ENCODE results near the gene TRIM49.
"Not testable (repeated sequence)": the region's sequence is repeated elsewhere in the genome, so short reads cannot be mapped to it uniquely, and the experiment has no call there.

TRIM49 gene, protein sequence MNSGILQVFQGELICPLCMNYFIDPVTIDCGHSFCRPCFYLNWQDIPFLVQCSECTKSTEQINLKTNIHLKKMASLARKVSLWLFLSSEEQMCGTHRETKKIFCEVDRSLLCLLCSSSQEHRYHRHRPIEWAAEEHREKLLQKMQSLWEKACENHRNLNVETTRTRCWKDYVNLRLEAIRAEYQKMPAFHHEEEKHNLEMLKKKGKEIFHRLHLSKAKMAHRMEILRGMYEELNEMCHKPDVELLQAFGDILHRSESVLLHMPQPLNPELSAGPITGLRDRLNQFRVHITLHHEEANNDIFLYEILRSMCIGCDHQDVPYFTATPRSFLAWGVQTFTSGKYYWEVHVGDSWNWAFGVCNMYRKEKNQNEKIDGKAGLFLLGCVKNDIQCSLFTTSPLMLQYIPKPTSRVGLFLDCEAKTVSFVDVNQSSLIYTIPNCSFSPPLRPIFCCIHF

DNA sequence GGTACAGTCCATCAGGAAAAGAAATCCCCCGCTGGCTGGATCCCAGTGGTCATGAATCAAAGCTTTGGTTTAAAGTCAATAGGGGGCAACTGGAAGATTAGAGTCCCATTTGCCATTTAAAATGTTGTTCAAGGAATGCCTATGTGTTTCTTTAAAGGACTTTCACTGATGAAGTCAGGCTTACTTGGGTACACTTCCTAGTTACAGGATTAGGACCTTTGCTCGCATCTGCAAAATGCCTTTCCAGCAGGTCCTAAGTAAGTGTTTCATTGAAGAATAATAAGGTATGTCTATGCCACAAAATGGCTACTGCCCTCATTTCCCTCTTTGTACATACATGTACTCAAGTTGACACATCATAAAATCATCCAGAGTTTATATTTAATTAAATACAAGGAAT lies at the start of gene TRIM49:
Gene TRIM49 (minus strand): TSS at position 101 of the 400 bp plus-strand sequence. CDS start 4,106 bp downstream, outside the sequence.
- not testable (repeated sequence) for DNase-seq (ENCODE audit: low spot score)

DNA sequence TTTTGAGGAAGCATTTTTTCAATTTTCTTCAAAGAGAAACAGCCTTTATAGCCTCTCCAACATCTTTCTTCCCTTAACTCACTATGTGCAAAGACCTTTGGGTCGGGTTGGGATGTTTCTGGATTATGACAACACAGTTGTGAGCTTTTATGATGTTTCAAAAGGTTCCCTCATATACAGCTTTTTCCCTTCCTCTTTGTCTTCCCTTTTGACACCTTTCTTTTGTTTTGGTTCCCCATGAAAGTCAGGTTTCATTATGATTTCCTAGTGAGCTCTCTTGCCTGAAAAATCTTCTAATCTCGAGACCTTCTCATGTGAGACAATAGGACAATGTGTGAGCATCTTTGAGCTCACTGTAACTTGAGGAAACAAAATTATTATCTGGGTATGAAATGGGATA lies 18.3 kb upstream of the TRIM49 start:
- DNase-seq (ENCODE audit: low spot score) = not testable (repeated sequence)

DNA sequence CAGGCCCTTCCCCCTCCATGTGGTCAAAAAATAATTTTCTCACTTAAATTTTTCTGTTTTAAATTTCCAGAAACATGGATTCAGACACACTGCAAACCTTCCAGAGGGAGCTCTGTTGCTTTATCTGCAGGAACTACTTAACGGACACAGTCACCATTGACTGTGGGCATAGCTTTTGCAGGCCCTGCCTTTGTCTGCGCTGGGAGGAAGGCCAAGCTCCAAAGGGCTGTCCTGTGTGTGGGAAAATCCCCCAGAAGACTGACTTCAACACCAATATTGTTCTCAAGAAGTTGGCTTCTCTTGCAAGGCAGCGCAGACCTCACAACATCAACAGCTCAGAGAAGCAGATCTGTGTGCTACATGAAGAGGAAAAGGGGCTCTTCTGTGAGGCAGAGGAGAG lies 11.6 kb upstream of the TRIM49 start:
- not testable (repeated sequence) for DNase-seq (ENCODE audit: low spot score)

DNA sequence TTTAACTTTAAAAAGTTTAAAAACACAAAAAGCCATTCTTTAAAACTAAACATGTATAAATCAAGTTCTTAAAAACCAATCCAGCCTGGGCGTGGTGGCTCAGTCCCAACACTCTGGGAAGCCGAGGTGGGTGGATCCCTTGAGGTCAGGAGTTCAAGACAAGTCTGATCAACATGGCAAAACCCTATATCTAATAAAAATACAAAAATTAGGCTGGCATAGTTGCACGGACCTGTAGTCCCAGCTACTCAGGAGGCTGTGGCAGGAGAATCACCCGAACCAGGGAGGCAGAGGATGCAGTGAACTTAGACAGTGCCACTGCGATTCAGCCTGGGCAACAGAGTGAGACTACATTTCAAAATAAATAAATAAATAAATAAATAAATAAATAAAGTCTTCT lies 5.2 kb upstream of the TRIM49 start:
- not testable (repeated sequence) for DNase-seq (ENCODE audit: low spot score)

DNA sequence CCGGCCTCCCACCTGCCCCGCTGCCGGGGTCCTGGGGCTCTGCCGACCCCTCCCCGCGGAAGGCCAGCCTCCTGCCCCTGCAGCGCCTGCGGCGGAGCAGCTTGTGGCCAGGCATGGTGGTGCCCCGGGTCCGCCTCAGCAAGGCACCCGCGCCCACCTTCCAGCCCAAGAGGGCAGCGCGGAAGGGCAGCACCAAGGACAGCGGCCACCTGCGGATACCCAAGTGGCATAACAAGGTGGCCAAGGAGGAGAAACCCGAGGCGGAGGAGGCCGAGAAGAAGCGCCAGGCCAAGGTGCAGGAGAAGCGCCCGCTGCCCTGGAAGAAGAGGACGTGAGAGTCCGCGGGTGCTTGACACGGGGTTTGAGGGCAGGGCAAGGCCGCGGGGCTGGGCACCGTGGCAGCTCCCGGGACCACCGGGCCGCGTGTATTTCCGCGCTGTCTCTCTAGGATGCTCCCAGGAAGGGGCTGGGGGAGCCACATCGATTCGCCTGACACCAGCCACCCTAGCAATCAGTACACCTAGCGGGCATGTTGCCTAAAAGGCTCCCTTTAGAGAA lies 20.8 kb downstream of the TRIM49 start:
- not testable (repeated sequence) for DNase-seq (ENCODE audit: low spot score)

DNA sequence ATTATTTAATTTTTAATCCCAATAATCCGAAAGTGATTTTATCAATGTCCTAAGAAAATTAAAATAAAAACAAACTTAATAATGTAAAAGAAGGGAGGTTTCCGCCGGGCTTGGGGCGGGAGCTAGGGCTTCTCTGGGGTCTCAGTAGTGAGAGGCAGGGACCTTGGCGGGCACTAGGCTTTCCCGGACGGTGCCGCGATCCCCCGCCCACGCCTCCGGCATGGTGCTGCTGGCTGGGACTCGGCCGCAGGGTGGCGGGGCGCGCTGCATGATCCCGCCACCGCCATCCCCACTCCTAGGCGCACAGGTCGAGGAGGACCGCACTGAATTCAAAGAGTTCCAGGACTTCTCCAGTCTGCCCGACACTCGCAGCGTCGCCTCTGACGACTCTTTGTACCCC lies 22.6 kb downstream of the TRIM49 start:
- DNase-seq (ENCODE audit: low spot score) = not testable (repeated sequence)

DNA sequence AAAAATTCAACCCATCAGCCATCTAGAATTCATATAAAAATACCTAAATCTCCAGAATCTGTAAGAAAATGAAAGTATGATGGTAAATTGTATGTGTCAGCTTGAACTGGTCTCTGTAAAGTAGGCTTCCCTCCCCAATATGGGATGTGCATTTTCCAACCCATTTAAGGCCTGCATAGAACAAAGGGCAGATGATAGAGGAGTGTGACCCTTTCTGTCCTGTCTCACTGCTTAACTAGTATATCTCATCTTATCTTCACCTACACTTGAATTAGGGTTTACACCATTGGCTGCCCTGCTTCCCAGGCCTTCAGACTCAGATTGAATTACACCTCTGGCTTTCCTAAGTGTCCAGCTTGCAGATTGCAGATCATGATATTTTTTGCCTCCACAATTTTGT lies 57.6 kb downstream of the TRIM49 start:
- DNase-seq (ENCODE audit: low spot score) = not testable (repeated sequence)

Measured in HuH-7 (cell line).